ENCODE data around the gene JARID2.
"Not testable (repeated sequence)": the region's sequence is repeated elsewhere in the genome, so short reads cannot be mapped to it uniquely, and the experiment has no call there.

Gene JARID2

DNA sequence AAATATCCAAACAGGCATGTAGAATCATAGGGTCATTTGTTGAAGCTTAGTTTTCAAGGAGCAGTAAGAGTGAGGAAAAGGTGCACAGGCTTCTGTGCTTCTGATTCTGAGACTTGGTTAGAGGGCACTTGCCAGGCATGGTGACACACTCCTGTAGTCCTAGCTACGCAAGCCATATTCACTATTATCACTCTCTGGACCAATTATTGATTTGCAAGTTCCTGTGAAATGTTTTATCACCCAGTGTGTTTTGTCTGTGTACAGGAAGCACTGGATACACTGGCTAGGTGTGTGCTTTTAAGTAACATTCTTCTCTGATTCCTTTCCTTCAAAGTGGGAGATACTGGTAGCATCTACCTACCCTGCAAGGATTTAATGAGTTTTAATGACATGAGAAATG is 76.3 kb downstream of the JARID2 start:
- Histone ChIP-seq H3K4me1 (ENCODE audit: control insufficient read depth in 2 of 2, insufficient read depth in 2 of 2, low read length in 2 of 2) (peaks cover 9 to 14% of the 10 kb centered on the region in 2 donors), H3K27ac (ENCODE audit: low read depth in 2 of 2, low read length in 2 of 2) (no peak overlapping the region), H3K36me3 (ENCODE audit: control insufficient read depth in 2 of 2, insufficient read depth in 2 of 2, low read length in 2 of 2) (no peaks in the 10 kb centered on the region), H3K27me3 (ENCODE audit: control insufficient read depth in 2 of 2, insufficient read depth in 2 of 2, low read length in 2 of 2) (no peaks in the 10 kb centered on the region), H3K9ac (ENCODE audit: low read depth in 1 of 2, low read length in 2 of 2) (no peak overlapping the region), H3K9me3 (ENCODE audit: control insufficient read depth in 2 of 2, low read length in 2 of 2) (no peaks in the 10 kb centered on the region), H3K4me3 (ENCODE audit: low read length in 2 of 2) (no peak overlapping the region)

DNA sequence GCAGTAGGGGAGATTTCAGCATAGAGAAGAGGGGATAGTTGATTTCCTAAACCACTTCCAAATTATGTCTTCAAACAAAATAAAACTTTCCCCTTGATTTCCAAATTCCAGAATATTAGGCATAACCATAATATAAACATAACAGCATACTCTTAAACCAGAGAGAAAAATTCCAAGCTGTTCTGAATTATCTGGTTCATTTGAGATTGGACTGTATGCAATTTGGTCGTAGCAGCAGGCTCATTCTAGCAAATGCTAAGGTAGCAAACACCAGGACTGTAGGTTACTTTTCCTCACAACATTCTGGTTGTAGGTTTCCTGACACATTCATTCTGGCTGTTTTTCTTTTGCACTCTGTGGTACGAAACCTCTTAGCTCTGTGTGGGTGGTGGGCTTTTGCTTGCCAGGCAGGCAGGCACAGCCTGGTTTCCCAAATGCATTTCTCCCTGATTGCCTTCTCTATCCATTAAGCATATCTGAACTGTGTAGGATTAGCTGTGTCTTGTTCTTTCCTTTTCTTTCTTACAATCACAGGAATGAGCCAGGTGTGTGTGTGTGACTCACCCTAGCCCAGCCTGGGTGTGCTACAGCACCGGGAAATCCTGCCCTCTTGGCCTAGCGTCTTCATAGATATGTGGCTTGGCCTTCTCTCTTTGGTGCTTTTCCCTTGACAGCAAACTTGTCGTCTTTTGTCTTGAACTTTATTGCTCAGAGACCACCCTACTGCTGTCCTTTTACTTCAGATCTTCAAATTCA is 77.1 kb downstream of the JARID2 start:
- Histone ChIP-seq H3K4me3 (ENCODE audit: low read length in 2 of 2) (no peak overlapping the region), H3K27ac (ENCODE audit: low read depth in 2 of 2, low read length in 2 of 2) (no peak overlapping the region)

DNA sequence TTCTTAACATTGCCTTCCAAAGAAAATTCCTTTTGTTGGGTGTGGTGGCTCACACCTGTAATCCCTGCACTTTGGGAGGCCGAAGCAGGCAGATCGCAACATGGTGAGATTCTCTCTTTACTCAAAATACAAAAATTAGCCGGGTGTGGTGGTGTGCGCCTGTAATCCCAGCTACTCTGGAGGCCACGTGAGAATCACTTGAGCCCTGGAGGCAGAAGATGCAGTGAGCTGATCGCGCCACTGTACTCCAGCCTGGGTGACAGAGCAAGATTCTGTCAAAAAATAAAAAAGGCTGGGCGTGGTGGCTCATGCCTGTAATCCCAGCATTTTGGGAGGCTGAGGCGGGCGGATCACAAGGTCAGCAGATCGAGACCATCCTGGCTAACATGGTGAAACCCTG is 77.7 kb downstream of the JARID2 start:
- not testable (repeated sequence) for H3K9ac ChIP-seq (ENCODE audit: low read depth in 1 of 2, low read length in 2 of 2); H3K27ac ChIP-seq (ENCODE audit: low read depth in 2 of 2, low read length in 2 of 2); H3K4me3 ChIP-seq (ENCODE audit: low read length in 2 of 2); H3K36me3 ChIP-seq (ENCODE audit: control insufficient read depth in 2 of 2, insufficient read depth in 2 of 2, low read length in 2 of 2); H3K9me3 ChIP-seq (ENCODE audit: control insufficient read depth in 2 of 2, low read length in 2 of 2); H3K27me3 ChIP-seq (ENCODE audit: control insufficient read depth in 2 of 2, insufficient read depth in 2 of 2, low read length in 2 of 2)
- peaks cover 16 to 19% of the 10 kb centered on the region in 2 donors for H3K4me1 ChIP-seq (ENCODE audit: control insufficient read depth in 2 of 2, insufficient read depth in 2 of 2, low read length in 2 of 2)

More for the DNA sequence above, 77.1 kb downstream of the JARID2 start:
- Histone ChIP-seq H3K9me3 (ENCODE audit: control insufficient read depth in 2 of 2, low read length in 2 of 2) (no peaks in the 10 kb centered on the region), H3K9ac (ENCODE audit: low read depth in 1 of 2, low read length in 2 of 2) (no peak overlapping the region), H3K4me1 (ENCODE audit: control insufficient read depth in 2 of 2, insufficient read depth in 2 of 2, low read length in 2 of 2) (peaks cover 16 to 18% of the 10 kb centered on the region in 2 donors), H3K27me3 (ENCODE audit: control insufficient read depth in 2 of 2, insufficient read depth in 2 of 2, low read length in 2 of 2) (no peaks in the 10 kb centered on the region), H3K36me3 (ENCODE audit: control insufficient read depth in 2 of 2, insufficient read depth in 2 of 2, low read length in 2 of 2) (no peaks in the 10 kb centered on the region)

DNA sequence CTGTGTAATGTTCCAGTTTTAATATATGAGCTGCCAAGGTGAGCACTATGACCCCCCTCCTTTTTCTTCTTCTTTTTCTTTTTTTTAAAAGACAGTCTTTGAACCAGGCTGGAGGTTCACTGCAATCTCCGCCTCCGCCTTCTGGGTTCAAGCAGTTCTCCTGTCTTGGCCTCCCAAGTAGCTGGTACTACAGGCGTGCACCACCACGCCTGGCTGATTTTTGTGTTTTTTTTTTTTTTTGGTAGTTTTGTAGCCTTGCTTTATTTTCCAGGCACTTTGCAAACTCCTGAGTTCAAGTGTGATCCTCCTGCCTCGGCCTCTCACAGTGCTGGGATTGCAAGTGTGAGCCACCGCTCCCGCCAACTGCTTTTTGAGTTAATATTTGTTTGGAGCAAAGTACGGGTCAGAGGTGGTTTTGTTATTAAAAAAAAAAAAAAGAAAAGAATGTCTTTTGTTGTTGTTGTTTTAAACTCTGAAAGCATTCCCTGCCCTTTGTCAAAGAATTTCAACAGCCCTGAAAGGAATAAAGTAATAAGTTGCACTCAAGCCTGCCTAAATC is 78.6 kb downstream of the JARID2 start:
- no peaks in the 10 kb centered on the region for H3K36me3 ChIP-seq (ENCODE audit: control insufficient read depth in 2 of 2, insufficient read depth in 2 of 2, low read length in 2 of 2)
- H3K27ac ChIP-seq (ENCODE audit: low read depth in 2 of 2, low read length in 2 of 2): no peak overlapping the region
- no peaks in the 10 kb centered on the region for H3K27me3 ChIP-seq (ENCODE audit: control insufficient read depth in 2 of 2, insufficient read depth in 2 of 2, low read length in 2 of 2)
- no peak overlapping the region for H3K9ac ChIP-seq (ENCODE audit: low read depth in 1 of 2, low read length in 2 of 2)
- no peaks in the 10 kb centered on the region for H3K9me3 ChIP-seq (ENCODE audit: control insufficient read depth in 2 of 2, low read length in 2 of 2)
- H3K4me3 ChIP-seq (ENCODE audit: low read length in 2 of 2): no peak overlapping the region
- H3K4me1 ChIP-seq (ENCODE audit: control insufficient read depth in 2 of 2, insufficient read depth in 2 of 2, low read length in 2 of 2): peaks cover 16 to 21% of the 10 kb centered on the region in 2 donors

DNA sequence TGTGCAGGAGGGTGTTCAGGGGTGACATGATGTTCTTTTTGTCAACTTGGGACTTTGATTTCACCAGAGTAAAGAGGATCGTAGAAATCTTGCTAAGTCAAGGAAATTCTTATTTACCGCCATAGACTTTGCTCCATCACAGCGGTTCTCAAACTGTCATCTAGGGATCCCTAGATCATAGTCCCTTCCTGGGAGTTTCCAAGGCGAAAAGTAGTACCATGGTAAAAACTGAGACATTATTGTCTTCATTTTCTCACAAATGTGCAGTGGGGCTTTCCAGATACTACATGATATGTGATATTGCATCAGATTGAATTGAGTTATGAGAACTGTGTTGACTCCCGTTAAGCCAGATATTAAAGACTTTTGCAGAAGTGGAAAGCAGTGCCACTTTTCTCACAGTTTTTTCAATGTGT is 79.7 kb downstream of the JARID2 start:
- Histone ChIP-seq H3K27ac (ENCODE audit: low read depth in 2 of 2, low read length in 2 of 2) (no peak overlapping the region), H3K4me1 (ENCODE audit: control insufficient read depth in 2 of 2, insufficient read depth in 2 of 2, low read length in 2 of 2) (peaks cover 16 to 25% of the 10 kb centered on the region in 2 donors)

DNA sequence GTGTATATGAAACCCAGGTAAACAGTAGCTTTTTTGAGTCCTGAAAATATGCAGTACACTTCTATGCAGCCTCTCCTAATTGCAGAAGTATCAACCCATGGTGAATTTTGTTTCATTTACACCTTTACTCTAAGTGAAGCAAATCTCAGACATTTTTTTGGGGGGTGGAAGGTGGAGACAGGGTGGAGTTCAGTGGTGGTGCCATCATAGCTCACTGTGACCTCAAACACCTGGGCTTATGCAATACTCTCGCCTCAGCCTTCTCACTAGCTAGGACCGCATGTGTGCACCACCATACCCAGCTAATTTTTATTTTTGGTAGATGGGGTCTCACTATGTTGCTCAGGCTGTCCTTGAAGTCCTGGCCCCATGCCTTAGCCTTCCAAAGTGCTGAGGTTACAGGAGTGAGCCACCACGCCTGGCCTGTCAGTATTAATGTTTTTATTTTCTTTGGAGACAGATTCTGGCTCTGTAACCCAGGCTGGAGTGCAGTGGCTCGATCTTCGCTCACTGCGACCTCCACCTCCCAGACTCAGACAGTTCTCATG is 80.3 kb downstream of the JARID2 start:
- no peak overlapping the region for H3K4me3 ChIP-seq (ENCODE audit: low read length in 2 of 2)
- H3K27me3 ChIP-seq (ENCODE audit: control insufficient read depth in 2 of 2, insufficient read depth in 2 of 2, low read length in 2 of 2): no peaks in the 10 kb centered on the region
- no peaks in the 10 kb centered on the region for H3K36me3 ChIP-seq (ENCODE audit: control insufficient read depth in 2 of 2, insufficient read depth in 2 of 2, low read length in 2 of 2)
- H3K9ac ChIP-seq (ENCODE audit: low read depth in 1 of 2, low read length in 2 of 2): no peak overlapping the region
- no peaks in the 10 kb centered on the region for H3K9me3 ChIP-seq (ENCODE audit: control insufficient read depth in 2 of 2, low read length in 2 of 2)
- no peak overlapping the region for H3K27ac ChIP-seq (ENCODE audit: low read depth in 2 of 2, low read length in 2 of 2)
- H3K4me1 ChIP-seq (ENCODE audit: control insufficient read depth in 2 of 2, insufficient read depth in 2 of 2, low read length in 2 of 2): peaks cover 16 to 25% of the 10 kb centered on the region in 2 donors

More for the DNA sequence above, 79.7 kb downstream of the JARID2 start:
- H3K9ac ChIP-seq (ENCODE audit: low read depth in 1 of 2, low read length in 2 of 2): no peak overlapping the region
- no peaks in the 10 kb centered on the region for H3K9me3 ChIP-seq (ENCODE audit: control insufficient read depth in 2 of 2, low read length in 2 of 2)
- no peaks in the 10 kb centered on the region for H3K27me3 ChIP-seq (ENCODE audit: control insufficient read depth in 2 of 2, insufficient read depth in 2 of 2, low read length in 2 of 2)
- H3K4me3 ChIP-seq (ENCODE audit: low read length in 2 of 2): no peak overlapping the region
- no peaks in the 10 kb centered on the region for H3K36me3 ChIP-seq (ENCODE audit: control insufficient read depth in 2 of 2, insufficient read depth in 2 of 2, low read length in 2 of 2)

DNA sequence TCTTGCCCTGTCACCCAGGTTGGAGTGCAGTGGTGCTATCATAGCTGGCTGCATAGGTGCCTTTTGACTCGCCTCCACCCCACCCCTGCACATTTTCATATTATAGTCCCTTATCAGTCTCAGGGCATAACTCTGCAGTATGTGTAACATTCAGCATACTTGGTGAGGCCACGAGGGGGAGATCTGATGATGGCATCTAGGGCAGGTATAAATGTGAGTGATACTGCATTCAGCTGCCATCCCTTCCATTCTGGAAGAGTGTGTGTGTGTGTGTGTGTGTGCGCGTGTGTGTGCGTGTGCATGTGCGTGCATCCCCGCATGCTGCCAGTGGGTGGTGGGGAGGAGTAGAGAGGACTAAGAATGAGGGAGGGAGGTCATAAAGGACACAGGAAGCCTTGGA is 81.4 kb downstream of the JARID2 start:
- no peak overlapping the region for H3K9ac ChIP-seq (ENCODE audit: low read depth in 1 of 2, low read length in 2 of 2)
- no peaks in the 10 kb centered on the region for H3K36me3 ChIP-seq (ENCODE audit: control insufficient read depth in 2 of 2, insufficient read depth in 2 of 2, low read length in 2 of 2)
- no peaks in the 10 kb centered on the region for H3K27me3 ChIP-seq (ENCODE audit: control insufficient read depth in 2 of 2, insufficient read depth in 2 of 2, low read length in 2 of 2)
- H3K4me1 ChIP-seq (ENCODE audit: control insufficient read depth in 2 of 2, insufficient read depth in 2 of 2, low read length in 2 of 2): peaks cover 16 to 25% of the 10 kb centered on the region in 2 donors
- H3K9me3 ChIP-seq (ENCODE audit: control insufficient read depth in 2 of 2, low read length in 2 of 2): no peaks in the 10 kb centered on the region
- H3K27ac ChIP-seq (ENCODE audit: low read depth in 2 of 2, low read length in 2 of 2): no peak overlapping the region
- no peak overlapping the region for H3K4me3 ChIP-seq (ENCODE audit: low read length in 2 of 2)

DNA sequence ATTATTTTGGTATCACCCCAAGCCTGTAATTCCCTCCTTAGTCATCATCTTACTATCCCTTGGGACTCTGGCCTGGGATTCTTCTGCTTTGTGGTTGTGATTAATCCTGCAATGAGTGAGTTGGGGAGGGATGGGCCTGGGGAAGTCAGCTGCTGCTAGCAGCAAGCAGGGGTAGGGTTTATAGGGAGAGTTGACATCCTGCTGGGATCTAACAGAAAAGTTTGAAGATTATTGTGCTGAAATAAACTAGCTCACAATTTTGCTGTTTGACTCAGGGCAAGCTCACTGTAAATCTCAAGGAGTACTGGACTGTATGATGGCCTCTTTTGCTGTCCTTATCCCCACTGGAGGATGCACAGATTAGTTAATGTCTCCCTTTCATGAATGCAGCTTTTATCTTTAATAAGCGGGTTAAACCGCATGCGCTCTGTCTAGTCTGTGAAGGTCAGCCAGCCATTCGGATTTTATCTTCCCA is 83.4 kb downstream of the JARID2 start:
- H3K27ac ChIP-seq (ENCODE audit: low read depth in 2 of 2, low read length in 2 of 2): no peak overlapping the region
- peaks cover 14 to 16% of the 10 kb centered on the region in 2 donors for H3K4me1 ChIP-seq (ENCODE audit: control insufficient read depth in 2 of 2, insufficient read depth in 2 of 2, low read length in 2 of 2)
- no peak overlapping the region for H3K9ac ChIP-seq (ENCODE audit: low read depth in 1 of 2, low read length in 2 of 2)
- no peaks in the 10 kb centered on the region for H3K27me3 ChIP-seq (ENCODE audit: control insufficient read depth in 2 of 2, insufficient read depth in 2 of 2, low read length in 2 of 2)
- no peaks in the 10 kb centered on the region for H3K36me3 ChIP-seq (ENCODE audit: control insufficient read depth in 2 of 2, insufficient read depth in 2 of 2, low read length in 2 of 2)
- H3K9me3 ChIP-seq (ENCODE audit: control insufficient read depth in 2 of 2, low read length in 2 of 2): no peaks in the 10 kb centered on the region
- H3K4me3 ChIP-seq (ENCODE audit: low read length in 2 of 2): no peak overlapping the region

DNA sequence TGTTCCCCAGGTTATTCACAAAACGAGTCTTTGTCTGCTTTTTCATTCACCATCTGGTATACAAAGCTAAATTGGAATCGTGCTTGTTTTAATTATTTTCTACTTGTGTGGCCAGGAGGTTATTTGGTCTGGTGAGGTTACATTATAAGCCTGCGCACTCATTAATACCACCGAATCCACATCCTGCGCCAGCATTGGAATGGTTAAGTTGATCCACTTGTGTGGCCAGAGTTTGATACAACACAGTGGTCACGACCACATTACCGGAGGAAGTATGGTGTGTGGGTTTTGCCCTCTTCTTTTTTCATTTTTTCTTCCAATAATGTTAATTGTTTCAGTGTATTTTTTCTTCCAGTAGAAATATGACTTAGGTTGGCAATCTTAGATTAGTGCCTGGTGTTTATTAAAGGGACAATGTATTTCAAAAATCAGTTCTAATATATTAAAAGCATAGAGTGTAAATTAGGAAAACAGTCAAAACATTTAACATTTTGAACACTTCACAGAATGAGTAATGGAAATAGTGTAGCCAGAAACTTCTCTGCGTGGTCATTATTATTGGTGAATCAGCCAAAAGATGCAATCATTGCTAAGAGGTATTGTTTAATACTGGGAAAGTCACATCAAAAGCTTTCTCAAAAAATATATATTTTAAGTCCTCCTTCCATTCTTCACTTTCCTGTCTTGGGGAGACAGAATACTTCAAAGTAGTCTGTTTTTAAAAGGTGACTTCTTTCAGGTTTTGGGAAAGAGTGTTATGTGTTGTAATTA is 84.5 kb downstream of the JARID2 start:
- Histone ChIP-seq H3K9ac (ENCODE audit: low read depth in 1 of 2, low read length in 2 of 2) (no peak overlapping the region), H3K36me3 (ENCODE audit: control insufficient read depth in 2 of 2, insufficient read depth in 2 of 2, low read length in 2 of 2) (no peaks in the 10 kb centered on the region), H3K27me3 (ENCODE audit: control insufficient read depth in 2 of 2, insufficient read depth in 2 of 2, low read length in 2 of 2) (no peaks in the 10 kb centered on the region), H3K9me3 (ENCODE audit: control insufficient read depth in 2 of 2, low read length in 2 of 2) (no peaks in the 10 kb centered on the region), H3K4me1 (ENCODE audit: control insufficient read depth in 2 of 2, insufficient read depth in 2 of 2, low read length in 2 of 2) (peaks cover 14 to 16% of the 10 kb centered on the region in 2 donors), H3K27ac (ENCODE audit: low read depth in 2 of 2, low read length in 2 of 2) (no peak overlapping the region), H3K4me3 (ENCODE audit: low read length in 2 of 2) (no peak overlapping the region)

DNA sequence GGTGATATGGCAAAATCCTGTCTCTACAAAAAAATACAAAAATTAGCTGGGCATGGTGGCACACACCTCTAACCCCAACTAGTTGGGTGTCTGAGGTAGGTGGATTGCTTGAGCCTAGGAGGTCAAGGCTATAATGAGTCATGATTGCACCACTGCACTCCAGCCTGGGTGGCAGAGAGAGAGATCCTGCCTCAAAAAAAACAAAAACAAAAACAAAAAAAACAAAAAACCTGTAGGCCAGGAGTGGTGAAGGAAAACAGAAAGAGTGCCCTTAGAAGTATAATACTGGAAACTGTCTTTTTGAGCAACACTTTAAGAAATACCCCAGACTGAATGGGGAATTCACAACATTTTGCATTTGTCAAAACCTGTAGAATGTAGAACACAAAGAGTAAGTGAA is 85.3 kb downstream of the JARID2 start:
- Histone ChIP-seq H3K4me1 (ENCODE audit: control insufficient read depth in 2 of 2, insufficient read depth in 2 of 2, low read length in 2 of 2) (peaks cover 14 to 16% of the 10 kb centered on the region in 2 donors), H3K9me3 (ENCODE audit: control insufficient read depth in 2 of 2, low read length in 2 of 2) (no peaks in the 10 kb centered on the region), H3K27ac (ENCODE audit: low read depth in 2 of 2, low read length in 2 of 2) (no peak overlapping the region), H3K36me3 (ENCODE audit: control insufficient read depth in 2 of 2, insufficient read depth in 2 of 2, low read length in 2 of 2) (no peaks in the 10 kb centered on the region), H3K9ac (ENCODE audit: low read depth in 1 of 2, low read length in 2 of 2) (no peak overlapping the region), H3K4me3 (ENCODE audit: low read length in 2 of 2) (no peak overlapping the region), H3K27me3 (ENCODE audit: control insufficient read depth in 2 of 2, insufficient read depth in 2 of 2, low read length in 2 of 2) (no peaks in the 10 kb centered on the region)
